Measurements from ENCODE around the gene SOWAHC.

DNA sequence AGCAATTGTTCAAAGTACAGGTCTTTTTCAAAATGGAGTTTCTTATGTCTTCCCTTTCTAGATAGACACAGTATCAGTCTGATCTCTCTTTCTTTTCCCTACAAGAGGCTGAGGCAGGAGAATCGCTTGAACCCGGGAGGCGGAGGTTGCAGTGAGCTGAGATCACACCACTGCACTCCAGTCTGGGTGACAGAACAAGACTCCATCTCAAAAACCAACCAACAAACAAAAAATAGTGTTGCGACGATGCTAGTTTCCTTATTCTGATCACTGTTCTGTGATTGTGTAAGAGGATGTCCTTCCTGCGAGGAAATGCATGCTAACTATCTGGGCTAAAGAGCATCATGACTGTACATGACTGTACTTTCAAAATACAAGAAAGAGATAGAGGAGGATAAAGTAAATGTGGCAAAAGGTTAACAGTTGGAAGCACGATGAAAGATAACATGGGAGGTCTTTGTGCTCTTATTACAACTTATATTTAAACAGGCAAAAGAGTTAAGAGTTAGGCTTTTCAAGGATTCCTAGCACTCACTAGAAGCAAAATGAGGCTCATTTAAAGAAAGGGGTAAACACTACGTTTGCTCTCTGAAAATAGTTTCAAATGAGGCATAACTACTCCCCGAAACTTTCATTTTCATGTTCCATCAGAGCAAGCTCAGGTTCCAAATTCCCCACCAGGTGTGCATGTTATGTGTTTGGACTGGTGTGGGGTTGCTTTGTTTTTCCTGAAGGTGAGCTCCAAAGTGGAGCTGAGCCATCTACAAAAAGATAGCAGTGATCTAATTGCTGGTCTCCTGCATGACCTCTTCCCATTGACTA lies 23.8 kb downstream of the SOWAHC start:
- TF ChIP-seq EP300 (IDR thresholded peaks at IDR 0.05; ENCODE audit: borderline replicate concordance in 1 of 2, low read depth in 1 of 2, low read length in 1 of 2) (no peak), MXI1 (IDR thresholded peaks at IDR 0.05; ENCODE audit: low read depth, low read length) (no peak)
